ENCODE results near the gene POFUT2.

POFUT2 gene

DNA sequence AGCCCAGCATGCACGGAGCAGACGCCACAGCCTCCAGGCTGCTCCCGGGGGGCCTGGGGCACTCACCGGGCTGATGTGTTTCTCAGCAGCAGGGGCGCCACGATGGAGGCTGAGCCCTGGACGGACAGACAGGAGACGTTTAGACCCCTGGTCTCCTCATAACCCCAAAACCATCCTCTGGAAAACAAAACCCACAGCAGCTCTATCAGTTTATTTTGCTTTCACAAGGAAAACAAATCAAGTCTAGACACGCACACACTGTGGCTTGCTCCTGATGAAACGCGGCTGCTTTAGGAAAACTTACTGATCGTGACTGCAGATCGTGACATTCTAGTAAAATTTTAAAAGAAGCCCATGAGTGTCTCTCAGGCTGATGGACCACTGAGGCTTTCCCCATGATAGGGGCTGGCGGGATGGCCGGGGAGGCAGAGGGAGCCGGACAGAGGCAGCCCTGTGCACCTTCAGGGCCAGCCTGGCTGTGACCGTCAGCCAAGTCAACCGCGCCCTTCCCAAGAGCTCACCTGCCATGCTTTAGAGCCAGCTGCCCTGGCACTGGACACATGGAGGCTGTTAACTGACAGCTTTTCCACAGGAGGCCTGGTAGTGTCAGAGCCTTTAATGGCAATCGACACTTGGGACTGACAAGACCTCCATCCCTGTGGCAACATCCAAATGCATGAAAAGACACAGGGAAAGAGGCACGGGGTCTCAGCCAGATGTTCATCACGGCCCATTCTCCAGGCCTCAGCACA is 5.2 kb downstream of the POFUT2 start:
- DNase-seq (ENCODE audit: low spot score): no peak

- DNase-seq (ENCODE audit: low spot score): no peak
These were observed 6.0 kb downstream of the POFUT2 start for GRCh38 chr21:45281411-45282282.

DNA sequence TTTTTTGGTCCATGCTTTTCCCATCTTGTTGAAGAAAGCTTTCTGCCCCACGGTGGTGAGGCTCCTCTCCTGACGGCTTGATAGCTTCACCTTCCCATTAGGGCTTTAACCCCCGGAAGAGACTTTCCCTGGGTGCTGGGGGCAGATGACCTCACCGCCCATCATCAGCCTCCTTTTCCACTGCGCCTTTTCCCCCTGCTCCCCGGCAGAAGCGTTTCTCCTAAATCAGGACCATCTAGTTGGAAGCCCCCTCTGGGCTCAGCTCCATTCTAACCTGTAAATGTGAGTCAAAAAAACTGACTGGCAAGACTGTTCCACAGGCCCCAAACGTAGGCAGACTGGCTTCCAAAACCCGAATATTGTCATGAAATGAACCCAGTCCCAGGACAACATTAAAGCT is 6.7 kb downstream of the POFUT2 start:
- DNase-seq (ENCODE audit: low spot score): no peak

DNA sequence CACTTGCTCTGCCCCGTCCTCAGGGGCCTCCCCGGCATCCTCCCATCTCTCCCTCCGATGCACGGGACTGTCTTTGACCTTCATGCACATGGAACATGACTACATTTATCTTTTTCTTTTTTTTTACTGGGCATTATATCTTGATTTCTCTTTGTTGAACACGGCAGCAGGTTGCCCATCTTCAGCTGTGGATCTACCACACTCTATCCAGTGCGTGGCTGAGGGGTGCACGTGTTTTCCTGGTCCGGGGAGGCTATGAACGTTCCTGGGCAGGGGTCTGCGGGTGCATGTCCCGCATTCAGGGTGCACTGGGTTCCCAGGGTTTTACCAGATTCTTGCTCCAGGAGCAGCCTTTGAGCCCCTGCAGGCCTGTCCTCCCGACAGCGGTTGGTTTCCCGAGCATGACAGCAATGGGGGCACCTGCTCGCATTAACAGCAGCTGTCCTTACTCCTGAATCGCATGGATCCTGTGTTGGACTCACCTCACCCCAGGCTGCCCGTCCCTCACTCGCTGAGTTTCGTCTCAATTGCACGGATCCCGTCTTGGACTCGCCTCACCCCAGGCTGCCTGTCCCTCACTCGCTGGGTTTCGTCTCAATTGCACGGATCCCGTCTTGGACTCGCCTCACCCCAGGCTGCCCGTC is 7.4 kb downstream of the POFUT2 start:
- no peak for DNase-seq (ENCODE audit: low spot score)

- no peak for DNase-seq (ENCODE audit: low spot score)
These were observed 8.1 kb downstream of the POFUT2 start for GRCh38 chr21:45279446-45280177.

GRCh38 chr21:45278156-45278911 is 9.4 kb downstream of the POFUT2 start:
- no peak for DNase-seq (ENCODE audit: low spot score)

GRCh38 chr21:45277101-45278045 is 10.3 kb downstream of the POFUT2 start:
- no peak for DNase-seq (ENCODE audit: low spot score)

- no peak for DNase-seq (ENCODE audit: low spot score)
These were observed 11.1 kb downstream of the POFUT2 start for GRCh38 chr21:45276596-45276995.

- no peak for DNase-seq (ENCODE audit: low spot score)
These were observed 17.3 kb downstream of the POFUT2 start for GRCh38 chr21:45270306-45270821.

DNA sequence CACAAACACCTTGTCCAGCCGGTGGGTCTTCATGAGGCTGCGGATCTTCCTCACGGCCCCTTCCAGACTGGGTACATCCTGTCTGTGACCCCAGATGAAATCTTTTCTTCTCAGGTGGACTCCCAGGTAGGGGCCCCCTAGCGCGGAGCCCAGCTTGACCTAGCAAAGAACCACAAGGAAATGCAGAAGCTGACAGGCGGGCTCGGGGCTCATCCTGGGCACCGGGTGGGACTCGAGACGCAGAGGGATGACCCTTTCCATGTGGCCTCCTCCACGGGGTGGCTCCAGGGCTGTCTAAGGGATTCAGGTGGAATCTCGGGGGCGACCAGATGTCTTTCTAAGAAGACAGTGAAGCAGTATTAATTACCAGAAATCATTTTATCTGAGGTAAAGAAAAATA is 17.8 kb downstream of the POFUT2 start:
- DNase-seq (ENCODE audit: low spot score): no peak

DNA sequence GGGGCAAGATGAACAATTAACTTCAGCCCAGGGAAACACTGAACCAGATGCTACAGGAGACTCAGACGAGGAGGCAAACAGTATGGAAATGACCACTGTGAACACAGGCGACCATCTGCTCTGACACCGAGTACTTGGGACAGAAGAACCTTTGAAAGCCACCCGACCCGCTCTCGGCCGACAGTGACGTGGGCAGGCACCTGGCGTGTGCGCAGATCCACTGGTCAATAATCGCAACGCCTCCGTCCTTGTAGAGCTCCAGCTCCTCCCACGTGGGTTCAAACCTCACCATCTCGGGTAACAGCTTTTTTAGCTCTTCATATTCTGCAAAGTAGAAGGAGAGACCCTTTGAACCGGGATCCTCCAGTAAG is 20.3 kb downstream of the POFUT2 start:
- DNase-seq (ENCODE audit: low spot score): no peak

GRCh38 chr21:45266518-45267389 is 20.9 kb downstream of the POFUT2 start:
- no peak for DNase-seq (ENCODE audit: low spot score)

- no peak for DNase-seq (ENCODE audit: low spot score)
These were observed 21.8 kb downstream of the POFUT2 start for GRCh38 chr21:45265721-45266517.

DNA sequence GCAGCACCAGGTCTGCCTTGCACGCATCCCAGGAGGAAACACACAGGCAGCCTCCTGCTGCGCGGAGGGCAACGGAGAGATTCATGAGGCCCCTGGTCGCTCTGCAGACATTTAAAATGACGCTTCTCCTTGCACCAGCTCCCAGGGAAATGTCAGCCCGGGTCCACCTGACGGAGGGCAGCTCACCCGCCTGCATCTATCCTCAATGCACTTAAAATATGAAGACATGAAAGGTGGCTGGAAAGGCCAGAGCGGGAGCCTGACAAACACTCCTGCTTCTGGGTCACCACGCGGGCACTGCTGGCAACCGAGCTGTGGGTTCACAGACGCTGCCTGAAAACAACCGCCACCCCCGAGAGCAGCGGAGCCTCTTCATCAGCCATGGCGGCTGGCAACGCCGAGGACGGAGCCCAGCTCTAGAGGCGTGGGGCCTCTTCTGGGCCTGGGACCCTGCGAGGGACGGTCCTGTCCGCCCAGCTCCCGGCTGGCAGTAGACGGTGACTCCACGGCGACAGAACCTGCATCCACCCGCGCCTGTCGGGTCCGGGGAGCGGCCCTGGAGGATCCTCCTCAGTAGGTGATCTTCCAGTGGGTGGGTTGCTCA is 22.7 kb downstream of the POFUT2 start:
- DNase-seq (ENCODE audit: low spot score): no peak

- no peak for DNase-seq (ENCODE audit: low spot score)
These were observed 23.4 kb downstream of the POFUT2 start for GRCh38 chr21:45264146-45264911.

DNA sequence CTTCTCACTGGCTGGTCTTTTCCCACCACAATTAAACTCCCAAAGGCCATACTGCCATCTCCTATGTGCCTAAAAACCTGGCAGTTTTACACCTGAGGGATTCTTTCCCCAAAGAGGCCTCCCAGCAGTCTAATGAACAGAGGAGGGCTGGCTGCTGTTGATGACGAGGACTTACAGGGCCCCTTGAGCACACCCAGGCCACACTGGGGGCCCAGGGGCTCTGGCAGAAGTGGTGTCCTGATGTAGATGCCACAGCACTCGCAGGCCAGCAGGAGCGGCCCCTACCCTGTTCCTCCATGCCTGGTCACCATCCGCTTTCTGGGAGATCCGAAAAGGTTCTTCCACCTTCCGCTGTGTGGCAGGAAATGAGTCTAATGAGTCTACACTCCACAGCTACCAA is 24.2 kb downstream of the POFUT2 start:
- no peak for DNase-seq (ENCODE audit: low spot score)

DNA sequence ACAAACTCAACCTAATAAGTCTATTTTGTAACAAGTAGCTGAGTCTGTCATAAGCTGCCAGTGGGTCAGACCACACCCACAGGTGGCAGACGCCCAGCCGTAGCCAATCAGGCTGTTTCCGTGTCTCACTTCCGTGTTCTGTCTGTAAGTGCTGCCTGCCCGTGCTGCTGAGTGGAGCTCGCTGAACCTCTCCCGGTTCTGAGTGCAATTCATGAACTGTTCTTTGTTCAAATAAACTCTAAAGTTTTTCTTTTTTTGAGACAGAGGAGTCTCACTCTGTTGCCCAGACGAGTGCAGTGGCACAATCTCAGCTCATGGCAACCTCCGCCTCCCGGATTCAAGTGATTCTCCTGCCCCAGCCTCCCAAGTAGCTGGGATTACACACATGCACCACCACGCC is 25.1 kb downstream of the POFUT2 start:
- no peak for DNase-seq (ENCODE audit: low spot score)

Measured in cerebellar cortex (tissue), 1 donor.